GM20000 (cell line): ENCODE data around the gene TCF12.

Experiments
- DNase-seq: peaks from one replicate; pipeline ENCODE4 v3.0.0; 2012; ENCODE audit warnings: low spot score
- CTCF ChIP-seq: IDR thresholded peaks from 2 replicates; pipeline ENCODE4 v1.5.1; 2012; ENCODE audit warnings: mild to moderate bottlenecking, control low read depth; ENCODE audit errors: extremely low read depth, missing control alignments

Gene TCF12

DNA sequence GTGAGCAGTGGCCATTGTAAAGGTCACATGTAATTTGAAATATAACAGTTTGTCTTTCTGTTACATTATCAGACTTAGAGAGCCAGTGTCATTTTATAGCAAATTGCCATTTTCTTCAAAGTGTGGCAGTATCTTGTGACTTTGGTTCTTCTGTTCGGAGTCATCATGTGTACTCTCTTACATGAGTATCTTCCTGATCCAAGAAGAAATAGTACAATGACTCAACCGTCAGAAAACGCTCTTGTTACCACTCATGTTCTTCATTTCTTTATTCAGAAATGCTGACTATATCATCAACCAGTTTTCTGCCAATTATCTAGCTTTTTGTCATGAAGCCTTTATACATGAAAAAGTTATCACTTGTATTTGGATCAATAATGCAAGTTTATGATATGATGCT, 364.2 kb downstream of the TCF12 start:
- no peak for DNase-seq
- no peak for TF ChIP-seq CTCF

- TF ChIP-seq CTCF, result no peak
- DNase-seq, result no peak
Observed at GRCh38 chr15:57283774-57284503, 365.5 kb downstream of the TCF12 start.

GRCh38 chr15:57284535-57284934, 366.1 kb downstream of the TCF12 start:
- DNase-seq, result no peak
- TF ChIP-seq CTCF, result no peak

DNA sequence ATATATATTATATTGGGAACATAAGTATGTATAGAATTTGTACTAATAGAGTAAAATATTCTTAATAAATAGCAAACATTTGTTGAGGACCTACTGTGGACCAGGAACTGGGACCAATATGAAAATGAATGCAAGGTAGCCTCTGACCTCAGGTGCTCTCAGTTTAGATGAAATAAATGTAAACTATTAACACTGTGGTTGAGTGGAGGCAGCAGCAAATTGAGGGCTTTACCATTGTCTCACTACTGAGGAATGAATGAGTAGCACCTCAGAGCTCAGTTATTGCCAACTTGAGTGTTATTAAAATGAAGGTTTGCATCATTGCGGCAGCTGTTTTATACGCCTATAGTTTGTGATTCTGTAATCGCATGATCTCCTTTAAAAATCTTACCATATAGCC, 366.9 kb downstream of the TCF12 start:
- TF ChIP-seq CTCF, result no peak
- no peak for DNase-seq

DNA sequence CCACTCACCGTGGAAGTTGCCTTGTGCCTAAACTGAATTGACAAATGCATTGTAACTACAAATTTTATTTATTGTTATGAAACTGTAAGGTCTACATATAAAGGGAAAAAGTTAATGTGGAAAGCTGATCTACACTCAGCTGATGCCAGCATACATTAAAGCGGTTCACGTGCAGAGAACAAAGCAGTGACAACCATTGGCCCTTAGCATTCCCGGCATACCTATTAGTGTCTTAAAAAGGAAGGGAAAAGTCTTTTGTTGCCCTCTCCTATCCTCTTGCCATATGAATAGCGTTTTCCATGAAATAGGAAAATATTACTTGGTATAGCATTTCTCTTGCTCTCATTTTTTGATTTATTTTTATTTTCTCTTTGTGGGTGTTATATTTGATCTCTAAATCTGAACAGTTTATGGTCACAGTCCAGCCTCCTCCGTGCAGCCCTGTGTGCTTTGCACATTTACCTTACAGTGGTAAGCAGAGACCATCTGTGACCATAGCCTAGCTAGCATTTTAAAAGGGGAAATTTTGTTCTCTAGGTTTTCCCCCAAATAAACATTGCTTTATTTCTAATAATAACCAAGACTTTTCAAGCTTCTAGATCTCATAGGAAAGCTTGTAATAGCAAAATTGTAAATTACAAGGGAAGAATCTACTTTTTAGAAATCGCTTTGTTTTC, 368.1 kb downstream of the TCF12 start:
- no peak for DNase-seq
- no peak for TF ChIP-seq CTCF

DNA sequence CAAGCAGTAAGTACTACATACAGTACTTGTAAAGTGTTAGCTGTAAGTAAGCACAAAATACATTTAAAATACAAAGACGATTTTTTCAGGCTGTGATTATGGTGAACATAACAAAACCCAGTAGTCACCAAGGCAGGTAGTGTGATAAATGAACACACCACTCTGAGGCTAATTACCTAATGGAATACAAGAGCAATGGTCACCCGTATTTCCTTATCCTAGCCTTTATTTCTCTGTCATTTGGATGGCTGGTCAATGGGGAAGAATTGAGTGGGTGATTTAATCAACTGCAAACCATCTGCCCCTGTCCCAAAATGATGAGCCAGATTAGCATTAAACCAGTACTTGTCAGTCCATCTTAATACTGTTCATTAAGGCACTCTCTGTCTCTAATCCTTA, 368.7 kb downstream of the TCF12 start:
- TF ChIP-seq CTCF, result no peak
- no peak for DNase-seq

GRCh38 chr15:57288926-57289580, 370.6 kb downstream of the TCF12 start:
- TF ChIP-seq CTCF, result no peak
- no peak for DNase-seq
